NOMO-1 (cell line): ENCODE results near the gene HSD17B2.

ENCODE experiments used
- DNase-seq, 2 experiments: peaks; one replicate each; lab custom pipeline; 2025; ENCODE audit not compliant: unreplicated experiment in 2 of 2; lab: John Stamatoyannopoulos, UW

The HSD17B2 gene

GRCh38 chr16:82017911-82018568, 17.0 kb upstream of the HSD17B2 start:
- DNase-seq: no peak

- no peak for DNase-seq
Measured at GRCh38 chr16:82019535-82019934, 15.5 kb upstream of the HSD17B2 start.

GRCh38 chr16:82020051-82020450, 15.0 kb upstream of the HSD17B2 start:
- no peak for DNase-seq

- no peak for DNase-seq
Measured at GRCh38 chr16:82023206-82023605, 11.8 kb upstream of the HSD17B2 start.

GRCh38 chr16:82024316-82024715, 10.7 kb upstream of the HSD17B2 start:
- no peak for DNase-seq

GRCh38 chr16:82024883-82025282, 10.2 kb upstream of the HSD17B2 start:
- no peak for DNase-seq

GRCh38 chr16:82027629-82028064, 7.4 kb upstream of the HSD17B2 start:
- DNase-seq: no peak

- peak in 1 of 2 experiments; percentile 9 for DNase-seq
Measured at GRCh38 chr16:82031116-82032084, 3.7 kb upstream of the HSD17B2 start.

- no peak for DNase-seq
Measured at GRCh38 chr16:82033006-82033405, 2.0 kb upstream of the HSD17B2 start.

GRCh38 chr16:82033683-82034300, 1.3 kb upstream of the HSD17B2 start:
- peak in 1 of 2 experiments; percentile 0 for DNase-seq

GRCh38 chr16:82037251-82037650, 2.2 kb downstream of the HSD17B2 start:
- DNase-seq: no peak

GRCh38 chr16:82037666-82038065, 2.6 kb downstream of the HSD17B2 start:
- DNase-seq: no peak

- DNase-seq: no peak
Measured at GRCh38 chr16:82040296-82040695, 5.2 kb downstream of the HSD17B2 start.

GRCh38 chr16:82041542-82041941, 6.5 kb downstream of the HSD17B2 start:
- DNase-seq: no peak

GRCh38 chr16:82042144-82042543, 7.1 kb downstream of the HSD17B2 start:
- no peak for DNase-seq

GRCh38 chr16:82042846-82043245, 7.8 kb downstream of the HSD17B2 start:
- no peak for DNase-seq

- no peak for DNase-seq
Measured at GRCh38 chr16:82043680-82044584, 8.9 kb downstream of the HSD17B2 start.

- DNase-seq: no peak
Measured at GRCh38 chr16:82044585-82044911, 9.5 kb downstream of the HSD17B2 start.

GRCh38 chr16:82045465-82045864, 10.4 kb downstream of the HSD17B2 start:
- no peak for DNase-seq

GRCh38 chr16:82046541-82046940, 11.5 kb downstream of the HSD17B2 start:
- no peak for DNase-seq

- no peak for DNase-seq
Measured at GRCh38 chr16:82046941-82047340, 11.9 kb downstream of the HSD17B2 start.
